Measurements from ENCODE around the gene ATP8A2.

The ATP8A2 gene

GRCh38 chr13:25379011-25379410 lies 7.2 kb downstream of the ATP8A2 start:
- no peaks in the 10 kb centered on the region for H3K4me1 ChIP-seq
- H3K27ac ChIP-seq: no peak overlapping the region
- no peaks in the 10 kb centered on the region for H3K79me2 ChIP-seq
- no peaks in the 10 kb centered on the region for H3K27me3 ChIP-seq (ENCODE audit: control insufficient read depth, insufficient read depth, low read length)
- no peaks in the 10 kb centered on the region for H3K36me3 ChIP-seq (ENCODE audit: control insufficient read depth, insufficient read depth, low read length)
- no peak overlapping the region for H3K4me3 ChIP-seq (ENCODE audit: low read depth, low read length)
- no peaks in the 10 kb centered on the region for H3K9me3 ChIP-seq (ENCODE audit: control insufficient read depth, low read length)
- H2AFZ ChIP-seq: no peak overlapping the region
- H3K9ac ChIP-seq: no peak overlapping the region
- no peak for TF ChIP-seq CTCF (IDR thresholded peaks at IDR 0.05)
- no peak overlapping the region for H3K4me2 ChIP-seq (ENCODE audit: low read length)

- Histone ChIP-seq H3K79me2 (no peaks in the 10 kb centered on the region), H3K4me3 (ENCODE audit: low read depth, low read length) (no peak overlapping the region), H3K36me3 (ENCODE audit: control insufficient read depth, insufficient read depth, low read length) (no peaks in the 10 kb centered on the region), H3K4me1 (no peaks in the 10 kb centered on the region), H3K27ac (no peak overlapping the region), H3K9ac (no peak overlapping the region), H2AFZ (no peak overlapping the region), H3K9me3 (ENCODE audit: control insufficient read depth, low read length) (no peaks in the 10 kb centered on the region), H3K27me3 (ENCODE audit: control insufficient read depth, insufficient read depth, low read length) (no peaks in the 10 kb centered on the region), H3K4me2 (ENCODE audit: low read length) (no peak overlapping the region)
- TF ChIP-seq CTCF (IDR thresholded peaks at IDR 0.05): no peak
These were observed 8.3 kb downstream of the ATP8A2 start for GRCh38 chr13:25380082-25380481.

- Histone ChIP-seq H3K27me3 (ENCODE audit: control insufficient read depth, insufficient read depth, low read length) (no peaks in the 10 kb centered on the region), H3K4me2 (ENCODE audit: low read length) (no peak overlapping the region), H3K27ac (no peak overlapping the region)
These were observed 9.1 kb downstream of the ATP8A2 start for GRCh38 chr13:25380741-25381324.

GRCh38 chr13:25384758-25385410 lies 13.1 kb downstream of the ATP8A2 start:
- H3K27ac ChIP-seq: no peak overlapping the region
- H3K79me2 ChIP-seq: no peaks in the 10 kb centered on the region
- no peak overlapping the region for H3K4me2 ChIP-seq (ENCODE audit: low read length)
- no peak overlapping the region for H3K4me3 ChIP-seq (ENCODE audit: low read depth, low read length)
- H3K36me3 ChIP-seq (ENCODE audit: control insufficient read depth, insufficient read depth, low read length): no peaks in the 10 kb centered on the region
- H3K27me3 ChIP-seq (ENCODE audit: control insufficient read depth, insufficient read depth, low read length): no peaks in the 10 kb centered on the region
- no peak overlapping the region for H2AFZ ChIP-seq
- no peak for TF ChIP-seq CTCF (IDR thresholded peaks at IDR 0.05)
- H3K9ac ChIP-seq: no peak overlapping the region
- no peaks in the 10 kb centered on the region for H3K4me1 ChIP-seq
- H3K9me3 ChIP-seq (ENCODE audit: control insufficient read depth, low read length): no peaks in the 10 kb centered on the region

More at GRCh38 chr13:25380741-25381324, 9.1 kb downstream of the ATP8A2 start:
- H3K4me3 ChIP-seq (ENCODE audit: low read depth, low read length): no peak overlapping the region
- H2AFZ ChIP-seq: no peak overlapping the region
- H3K79me2 ChIP-seq: no peaks in the 10 kb centered on the region
- H3K36me3 ChIP-seq (ENCODE audit: control insufficient read depth, insufficient read depth, low read length): no peaks in the 10 kb centered on the region
- H3K9ac ChIP-seq: no peak overlapping the region
- no peaks in the 10 kb centered on the region for H3K9me3 ChIP-seq (ENCODE audit: control insufficient read depth, low read length)
- no peaks in the 10 kb centered on the region for H3K4me1 ChIP-seq
- TF ChIP-seq CTCF (IDR thresholded peaks at IDR 0.05): no peak

- Histone ChIP-seq H2AFZ (no peak overlapping the region), H3K27me3 (ENCODE audit: control insufficient read depth, insufficient read depth, low read length) (no peaks in the 10 kb centered on the region), H3K4me3 (ENCODE audit: low read depth, low read length) (no peak overlapping the region), H3K4me1 (no peaks in the 10 kb centered on the region), H3K9ac (no peak overlapping the region), H3K4me2 (ENCODE audit: low read length) (no peak overlapping the region), H3K36me3 (ENCODE audit: control insufficient read depth, insufficient read depth, low read length) (no peaks in the 10 kb centered on the region), H3K27ac (no peak overlapping the region), H3K79me2 (no peaks in the 10 kb centered on the region), H3K9me3 (ENCODE audit: control insufficient read depth, low read length) (no peaks in the 10 kb centered on the region)
- no peak for TF ChIP-seq CTCF (IDR thresholded peaks at IDR 0.05)
These were observed 20.2 kb downstream of the ATP8A2 start for GRCh38 chr13:25391932-25392331.

All from parathyroid adenoma (tissue), 2 donors.